Stimulated activated CD4-positive, alpha-beta T cell treated with anti-CD3 and anti-CD28 coated beads, Interleukin-4, amount 100 ng/mL, for 1 hour (primary cell): ENCODE results near the gene CBFA2T2.
A peak's percentile ranks its signal among the peaks of the same experiment; 100 is the strongest.
"Not testable (repeated sequence)": the region's sequence is repeated elsewhere in the genome, so short reads cannot be mapped to it uniquely, and the experiment has no call there.

Experiments
- DNase-seq: peaks from one replicate; pipeline ENCODE4 v3.0.0-alpha.2; 2020

Gene CBFA2T2

GRCh38 chr20:33472868-33473435, 16.9 kb upstream of the CBFA2T2 start:
- no peak for DNase-seq

- DNase-seq: no peak
Measured at GRCh38 chr20:33474097-33474873, 15.6 kb upstream of the CBFA2T2 start.

GRCh38 chr20:33474963-33475362, 14.9 kb upstream of the CBFA2T2 start:
- no peak for DNase-seq

GRCh38 chr20:33475381-33476152, 14.3 kb upstream of the CBFA2T2 start:
- no peak for DNase-seq

- DNase-seq: no peak
Measured at GRCh38 chr20:33477386-33478234, 12.3 kb upstream of the CBFA2T2 start.

GRCh38 chr20:33480048-33480447, 9.8 kb upstream of the CBFA2T2 start:
- no peak for DNase-seq

- DNase-seq: no peak
Measured at GRCh38 chr20:33481431-33481941, 8.4 kb upstream of the CBFA2T2 start.

- DNase-seq: no peak
Measured at GRCh38 chr20:33482581-33482980, 7.3 kb upstream of the CBFA2T2 start.

- not testable (repeated sequence) for DNase-seq
Measured at GRCh38 chr20:33483186-33483585, 6.7 kb upstream of the CBFA2T2 start.

- DNase-seq: no peak
Measured at GRCh38 chr20:33488201-33488600, 1.7 kb upstream of the CBFA2T2 start.

- not testable (repeated sequence) for DNase-seq
Measured at GRCh38 chr20:33488661-33489494, 1.0 kb upstream of the CBFA2T2 start.

GRCh38 chr20:33489495-33490022, 337 bp upstream of the CBFA2T2 start:
- DNase-seq: peak; percentile 99

- DNase-seq: no peak
Measured at GRCh38 chr20:33490934-33491656, 1.2 kb downstream of the CBFA2T2 start.

- no peak for DNase-seq
Measured at GRCh38 chr20:33493076-33493766, 3.3 kb downstream of the CBFA2T2 start.

- DNase-seq: not testable (repeated sequence)
Measured at GRCh38 chr20:33496776-33497175, 6.9 kb downstream of the CBFA2T2 start.

- DNase-seq: no peak
Measured at GRCh38 chr20:33499355-33499754, 9.5 kb downstream of the CBFA2T2 start.

GRCh38 chr20:33501000-33501399, 11.1 kb downstream of the CBFA2T2 start:
- DNase-seq: no peak

- no peak for DNase-seq
Measured at GRCh38 chr20:33503564-33503963, 13.7 kb downstream of the CBFA2T2 start.

- DNase-seq: no peak
Measured at GRCh38 chr20:33506576-33506975, 16.7 kb downstream of the CBFA2T2 start.

GRCh38 chr20:33507461-33507860, 17.6 kb downstream of the CBFA2T2 start:
- no peak for DNase-seq
